ENCODE measurements around the gene CLCN7. TPM values are rescaled to one million over a fixed set of nuclear protein-coding genes. Genes with fewer than 3 reads are reported as not detected.

Gene CLCN7
- total RNA-seq, 4 donors from 2014 or later = 33.0 to 67.7 (median 39.2) TPM

DNA sequence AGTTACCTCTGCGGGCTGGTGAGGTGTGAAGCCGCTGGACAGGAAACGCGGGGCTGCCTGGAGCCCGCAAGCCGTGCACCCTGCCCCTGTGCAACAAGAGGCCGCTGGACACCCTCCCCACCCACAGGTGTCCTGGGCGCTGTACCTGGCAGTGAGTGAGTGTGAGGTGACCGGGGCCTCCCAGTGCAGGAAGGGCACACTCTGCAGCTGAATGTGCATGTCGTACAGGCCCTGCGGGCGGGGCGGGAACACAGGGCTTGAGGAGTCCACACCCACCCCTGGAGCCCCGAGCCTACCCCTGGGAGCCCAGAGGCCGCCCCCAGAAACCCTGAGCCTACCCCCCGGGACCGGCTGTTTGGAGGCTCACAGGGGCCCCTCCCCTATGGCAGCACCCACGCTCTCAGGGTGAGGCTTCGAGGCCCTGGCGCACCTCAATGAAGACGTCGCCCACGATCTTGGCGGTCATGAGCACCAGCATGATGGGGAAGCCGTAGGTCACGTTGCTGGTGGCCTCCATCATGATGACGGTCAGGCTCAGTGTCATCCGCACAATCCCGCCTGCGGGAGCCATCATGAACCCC, 26.2 kb downstream of the CLCN7 start:
- no peak overlapping the region for H3K4me3 ChIP-seq
- H3K36me3 ChIP-seq = peaks cover 0 to 90% of the 10 kb centered on the region in 2 donors
- no peaks in the 10 kb centered on the region for H3K4me1 ChIP-seq
- no peak overlapping the region for H3K27ac ChIP-seq
- TF ChIP-seq POLR2AphosphoS5 (IDR thresholded peaks at IDR 0.05) (no peak), POLR2A (IDR thresholded peaks at IDR 0.05) (no peak), EP300 (IDR thresholded peaks at IDR 0.05) (no peak)
- TF ChIP-seq, protein P1, sequence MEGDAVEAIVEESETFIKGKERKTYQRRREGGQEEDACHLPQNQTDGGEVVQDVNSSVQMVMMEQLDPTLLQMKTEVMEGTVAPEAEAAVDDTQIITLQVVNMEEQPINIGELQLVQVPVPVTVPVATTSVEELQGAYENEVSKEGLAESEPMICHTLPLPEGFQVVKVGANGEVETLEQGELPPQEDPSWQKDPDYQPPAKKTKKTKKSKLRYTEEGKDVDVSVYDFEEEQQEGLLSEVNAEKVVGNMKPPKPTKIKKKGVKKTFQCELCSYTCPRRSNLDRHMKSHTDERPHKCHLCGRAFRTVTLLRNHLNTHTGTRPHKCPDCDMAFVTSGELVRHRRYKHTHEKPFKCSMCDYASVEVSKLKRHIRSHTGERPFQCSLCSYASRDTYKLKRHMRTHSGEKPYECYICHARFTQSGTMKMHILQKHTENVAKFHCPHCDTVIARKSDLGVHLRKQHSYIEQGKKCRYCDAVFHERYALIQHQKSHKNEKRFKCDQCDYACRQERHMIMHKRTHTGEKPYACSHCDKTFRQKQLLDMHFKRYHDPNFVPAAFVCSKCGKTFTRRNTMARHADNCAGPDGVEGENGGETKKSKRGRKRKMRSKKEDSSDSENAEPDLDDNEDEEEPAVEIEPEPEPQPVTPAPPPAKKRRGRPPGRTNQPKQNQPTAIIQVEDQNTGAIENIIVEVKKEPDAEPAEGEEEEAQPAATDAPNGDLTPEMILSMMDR (IDR thresholded peaks at IDR 0.05) = no peak
- H3K9me3 ChIP-seq = no peaks in the 10 kb centered on the region
- ATAC-seq = no peak
- WGBS, 2 donors (ENCODE audit: low coverage in 1 of 2) = 80% methylated on average over 1 of the region's 30 CpGs; no CpG with 5 or more reads in 1 of the 2 donors
- no peaks in the 10 kb centered on the region for H3K27me3 ChIP-seq

DNA sequence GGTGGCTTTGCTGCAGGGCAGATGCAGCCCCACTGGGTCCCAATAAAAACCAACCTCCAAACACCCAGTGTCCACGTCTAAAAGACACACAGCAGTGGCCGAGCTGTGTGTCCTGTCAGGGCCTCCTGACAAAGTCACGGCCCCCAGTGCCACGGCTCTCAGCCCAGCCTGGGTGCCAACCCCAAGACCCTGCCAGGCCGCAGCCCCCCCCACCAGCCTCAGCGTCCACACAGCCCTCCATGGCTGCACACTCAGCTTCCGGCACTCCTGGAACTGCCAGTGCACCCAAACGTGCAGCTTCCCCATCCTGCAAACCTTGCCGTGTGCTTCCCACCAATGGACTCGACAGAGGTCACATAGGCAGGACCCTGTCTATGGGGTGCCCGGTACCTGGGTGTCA, 26.9 kb downstream of the CLCN7 start:
- Histone ChIP-seq H3K4me1 (no peaks in the 10 kb centered on the region), H3K36me3 (peaks cover 0 to 84% of the 10 kb centered on the region in 2 donors), H3K27me3 (no peaks in the 10 kb centered on the region), H3K9me3 (no peaks in the 10 kb centered on the region), H3K27ac (no peak overlapping the region), H3K4me3 (no peak overlapping the region)
- WGBS, 2 donors (ENCODE audit: low coverage in 1 of 2) = 87% methylated on average over 3 of the region's 11 CpGs; no CpG with 5 or more reads in 1 of the 2 donors
- no peak for TF ChIP-seq EP300 (IDR thresholded peaks at IDR 0.05)
- TF ChIP-seq, protein P1 (IDR thresholded peaks at IDR 0.05) = no peak
- no peak for TF ChIP-seq POLR2AphosphoS5 (IDR thresholded peaks at IDR 0.05)
- TF ChIP-seq POLR2A (IDR thresholded peaks at IDR 0.05) = no peak
- ATAC-seq = no peak

- Histone ChIP-seq H3K27ac (no peak overlapping the region), H3K27me3 (no peaks in the 10 kb centered on the region), H3K9me3 (no peaks in the 10 kb centered on the region), H3K4me1 (no peaks in the 10 kb centered on the region), H3K36me3 (peaks cover 0 to 69% of the 10 kb centered on the region in 2 donors), H3K4me3 (no peak overlapping the region)
- no CpG with 5 or more reads among the region's 41 CpGs for WGBS, 2 donors (ENCODE audit: low coverage in 1 of 2)
- TF ChIP-seq, protein P1 (IDR thresholded peaks at IDR 0.05) = no peak
- no peak for TF ChIP-seq EP300 (IDR thresholded peaks at IDR 0.05)
- no peak for TF ChIP-seq POLR2A (IDR thresholded peaks at IDR 0.05)
- no peak for TF ChIP-seq POLR2AphosphoS5 (IDR thresholded peaks at IDR 0.05)
- no peak for ATAC-seq
These were observed 28.3 kb downstream of the CLCN7 start for GRCh38 chr16:1446296-1447080.

DNA sequence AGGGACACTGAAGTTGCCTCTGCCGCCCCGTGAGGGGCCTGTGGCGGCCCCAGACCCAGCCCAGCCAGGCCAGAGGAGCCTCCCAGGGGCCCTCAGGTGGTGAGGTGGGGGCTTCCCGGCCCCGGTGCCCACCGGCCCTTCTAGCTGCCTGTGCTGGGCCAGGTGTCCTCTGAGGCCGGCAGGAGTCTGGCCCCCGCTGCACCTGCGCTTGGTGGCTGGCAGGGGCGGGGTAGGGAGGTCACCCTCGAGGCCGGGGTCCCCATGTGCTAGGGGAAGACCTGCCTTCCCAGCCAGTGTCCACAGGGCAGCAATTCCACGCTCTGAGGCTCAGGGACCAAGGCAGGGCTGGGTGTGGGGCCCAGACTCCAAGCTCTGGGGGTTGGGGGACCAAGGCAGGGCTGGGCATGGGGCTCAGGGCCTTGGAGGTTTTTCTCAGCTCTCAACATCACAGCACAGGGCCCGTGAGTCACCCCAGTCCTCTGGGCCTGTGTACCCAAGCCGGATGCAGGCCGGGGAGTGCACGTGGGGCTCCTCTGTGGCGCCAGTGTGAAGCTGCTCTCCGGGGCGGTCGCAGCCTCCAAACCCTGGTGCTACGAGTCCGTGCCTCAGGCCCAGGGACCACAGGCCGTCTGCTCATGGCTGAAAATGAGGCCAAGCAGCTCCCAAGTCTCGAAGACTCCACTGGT, 29.2 kb downstream of the CLCN7 start:
- no peak for ATAC-seq
- WGBS, 2 donors (ENCODE audit: low coverage in 1 of 2) = no CpG with 5 or more reads among the region's 25 CpGs
- TF ChIP-seq POLR2AphosphoS5 (IDR thresholded peaks at IDR 0.05) (no peak), POLR2A (IDR thresholded peaks at IDR 0.05) (no peak), EP300 (IDR thresholded peaks at IDR 0.05) (no peak)
- TF ChIP-seq, protein P1 (IDR thresholded peaks at IDR 0.05) = no peak

More for the DNA sequence above, 29.2 kb downstream of the CLCN7 start:
- H3K36me3 ChIP-seq = peaks cover 0 to 61% of the 10 kb centered on the region in 2 donors
- H3K4me3 ChIP-seq = no peak overlapping the region
- no peaks in the 10 kb centered on the region for H3K4me1 ChIP-seq
- no peak overlapping the region for H3K27ac ChIP-seq
- no peaks in the 10 kb centered on the region for H3K9me3 ChIP-seq
- H3K27me3 ChIP-seq = no peaks in the 10 kb centered on the region

Data from gastroesophageal sphincter (tissue), 4 donors.